Fibroblast of lung (primary cell): Measurements from ENCODE around the gene FBXO4. TPM values are rescaled to one million over a fixed set of nuclear protein-coding genes. Genes with fewer than 3 reads are reported as not detected.
A peak's percentile ranks its signal among the peaks of the same experiment; 100 is the strongest.

ENCODE experiments used
- DNase-seq, 2 donors: peaks; one replicate each; pipeline versions ENCODE4 v3.0.0 to v3.0.0-alpha.2; 2010; ENCODE audit warnings: low read depth in 2 of 2
- H2AFZ ChIP-seq: 2 replicates; pipeline ENCODE4 v1.5.1; 2012; ENCODE audit warnings: low read length, control low read depth, inconsistent platforms
- H3K27ac ChIP-seq: 2 replicates; pipeline ENCODE4 v1.5.1; 2011; ENCODE audit warnings: low read length, control low read depth; ENCODE audit not compliant: insufficient read depth
- H3K27me3 ChIP-seq: 2 replicates; pipeline ENCODE4 v1.5.1; 2011; ENCODE audit warnings: mild to moderate bottlenecking, low read length; ENCODE audit not compliant: control insufficient read depth, insufficient read depth
- H3K36me3 ChIP-seq: 2 replicates; pipeline ENCODE4 v1.5.1; 2011; ENCODE audit warnings: low read length; ENCODE audit not compliant: control insufficient read depth, insufficient read depth
- H3K4me1 ChIP-seq: 2 replicates; pipeline ENCODE4 v1.5.1; 2011; ENCODE audit warnings: low read length; ENCODE audit not compliant: control insufficient read depth, insufficient read depth; ENCODE audit errors: extremely low read depth
- H3K4me2 ChIP-seq: 2 replicates; pipeline ENCODE4 v1.5.1; 2011; ENCODE audit warnings: low read length, control low read depth; ENCODE audit not compliant: insufficient read depth; ENCODE audit errors: extremely low read depth
- H3K4me3 ChIP-seq, 4 experiments: fragments of 200-600 bp in 1 of 4; sonication (generic) in 1 of 4; replicated peaks in 1 of 4; 2 replicates each; pipeline ENCODE4 v1.5.1; 2011 to 2016; ENCODE audit warnings: low read length in 4 of 4, low read depth in 3 of 4, mild to moderate bottlenecking in 3 of 4, control low read depth in 2 of 4, inconsistent platforms in 1 of 4, mixed read lengths in 1 of 4; ENCODE audit not compliant: insufficient read depth in 1 of 4; ENCODE audit errors: control extremely low read depth in 1 of 4
- H3K79me2 ChIP-seq: 2 replicates; pipeline ENCODE4 v1.5.1; 2012; ENCODE audit warnings: mild to moderate bottlenecking, low read length, inconsistent platforms; ENCODE audit not compliant: control insufficient read depth, insufficient read depth
- H3K9ac ChIP-seq: 2 replicates; pipeline ENCODE4 v1.5.1; 2011; ENCODE audit warnings: mild to moderate bottlenecking, low read length, control low read depth; ENCODE audit not compliant: insufficient read depth
- H3K9me3 ChIP-seq: 2 replicates; pipeline ENCODE4 v1.5.1; 2012; ENCODE audit warnings: low read depth, low read length; ENCODE audit not compliant: control insufficient read depth, insufficient read depth
- H4K20me1 ChIP-seq: 2 replicates; pipeline ENCODE4 v1.5.1; 2011; ENCODE audit warnings: low read length; ENCODE audit not compliant: control insufficient read depth, insufficient read depth; ENCODE audit errors: extremely low read depth
- CTCF ChIP-seq, 2 donors: IDR thresholded peaks in 1 of 2; conservative IDR thresholded peaks in 1 of 2; 1 replicate in 1 of 2; 2 replicates in 1 of 2; pipeline ENCODE4 v1.5.1; 2011 to 2012; ENCODE audit warnings: low read length in 2 of 2, control low read depth in 1 of 2, inconsistent platforms in 1 of 2, low read depth in 1 of 2, mild to moderate bottlenecking in 1 of 2
- EZH2 ChIP-seq: IDR thresholded peaks from 2 replicates; pipeline ENCODE4 v1.5.1; 2012; ENCODE audit warnings: low read length, control low read depth, mild to moderate bottlenecking; ENCODE audit errors: missing control alignments
- polyA plus RNA-seq, 2 donors: library from polyadenylated mRNA; depleted of rRNA in 1 of 2; stranded (reverse) in 1 of 2; unstranded in 1 of 2; fragments of >200 nt; gene quantifications; 2 replicates each; pipeline ENCODE4 v1.2.1, GENCODE V29; 2011 to 2012; ENCODE audit warnings: missing spikeins in 1 of 2
- total RNA-seq: library from RNA; depleted of rRNA; stranded (reverse); fragments of >200 nt; gene quantifications from 2 replicates; pipeline ENCODE4 v1.2.1, GENCODE V29; 2014

Gene FBXO4
- total and polyA plus RNA-seq, 2 donors (not counting 1 experiment from before 2014, with no cell fraction given): 13.4 to 14.9 TPM

- TF ChIP-seq CTCF (conservative IDR thresholded peaks at IDR 0.05 in 1 of 2, IDR thresholded peaks at IDR 0.05 in 1 of 2; ENCODE audit: low read depth in 1 of 2, low read length in 2 of 2) (no peak), EZH2 (no peak)
- no peak overlapping the region for H2AFZ ChIP-seq
- DNase-seq: peak in 1 of 2 donors; percentile 5
- no peaks in the 10 kb centered on the region for H3K9me3 ChIP-seq
- no peaks in the 10 kb centered on the region for H3K79me2 ChIP-seq
- no peaks in the 10 kb centered on the region for H4K20me1 ChIP-seq
- H3K27me3 ChIP-seq: no peaks in the 10 kb centered on the region
- peaks cover 2% of the 10 kb centered on the region for H3K36me3 ChIP-seq
- H3K4me1 ChIP-seq: peaks cover 3% of the 10 kb centered on the region
- H3K4me3 ChIP-seq: no peak overlapping the region
- no peak overlapping the region for H3K4me2 ChIP-seq
- no peak overlapping the region for H3K27ac ChIP-seq
- no peak overlapping the region for H3K9ac ChIP-seq
Observed at GRCh38 chr5:41921166-41921565, 3.9 kb upstream of the FBXO4 start.

DNA sequence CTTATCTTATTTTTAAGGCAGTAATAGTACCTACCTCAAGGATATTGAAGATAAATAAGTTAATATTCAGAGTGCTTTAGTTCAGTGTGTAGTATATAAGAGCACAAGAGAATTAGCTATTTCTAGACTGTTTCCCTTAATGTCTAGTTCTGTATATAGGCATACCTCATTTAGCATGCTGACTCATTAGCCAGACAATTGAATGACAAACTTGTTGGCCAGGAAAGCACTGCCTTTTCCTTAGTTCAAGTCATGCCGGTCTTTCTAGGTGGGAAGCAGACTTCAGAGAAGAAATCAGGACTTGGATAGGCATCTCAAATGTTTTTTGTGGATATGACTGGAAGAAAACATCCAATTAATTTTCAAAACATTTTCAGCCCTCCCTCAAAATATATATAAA, 3.2 kb upstream of the FBXO4 start:
- peaks cover 3% of the 10 kb centered on the region for H3K4me1 ChIP-seq
- no peaks in the 10 kb centered on the region for H3K9me3 ChIP-seq
- H3K79me2 ChIP-seq: no peaks in the 10 kb centered on the region
- no peak overlapping the region for H3K9ac ChIP-seq
- H3K4me3 ChIP-seq: no peak overlapping the region
- TF ChIP-seq CTCF (conservative IDR thresholded peaks at IDR 0.05 in 1 of 2, IDR thresholded peaks at IDR 0.05 in 1 of 2; ENCODE audit: low read depth in 1 of 2, low read length in 2 of 2): no peak
- TF ChIP-seq EZH2: no peak
- H3K36me3 ChIP-seq: peaks cover 2% of the 10 kb centered on the region
- H4K20me1 ChIP-seq: no peaks in the 10 kb centered on the region
- H2AFZ ChIP-seq: no peak overlapping the region
- no peaks in the 10 kb centered on the region for H3K27me3 ChIP-seq
- peak; percentile 9 to 72 for DNase-seq
- H3K4me2 ChIP-seq: no peak overlapping the region
- H3K27ac ChIP-seq: no peak overlapping the region

DNA sequence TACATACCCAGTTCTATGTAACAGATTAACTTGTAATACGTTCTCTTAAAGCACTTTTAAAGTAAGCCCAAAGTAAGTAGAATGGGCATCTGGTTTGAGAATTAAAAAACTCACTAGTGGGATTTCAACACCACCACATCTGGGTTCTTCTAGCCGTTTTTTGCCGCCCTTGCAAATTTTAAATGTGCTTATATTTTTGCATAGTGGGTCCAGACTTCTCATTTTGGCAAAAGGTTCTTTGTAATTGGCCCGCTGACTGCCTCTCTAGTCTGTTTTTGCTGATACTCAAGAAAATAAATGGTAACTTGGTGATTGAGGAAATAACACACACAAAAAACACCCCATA, 582 bp upstream of the FBXO4 start:
- TF ChIP-seq EZH2 (no peak), CTCF (conservative IDR thresholded peaks at IDR 0.05 in 1 of 2, IDR thresholded peaks at IDR 0.05 in 1 of 2; ENCODE audit: low read depth in 1 of 2, low read length in 2 of 2) (no peak)
- Histone ChIP-seq H2AFZ (peak overlapping the region; percentile 97), H3K9me3 (no peaks in the 10 kb centered on the region), H4K20me1 (no peaks in the 10 kb centered on the region), H3K4me1 (peaks cover 3% of the 10 kb centered on the region), H3K4me2 (peak overlapping the region; percentile 95), H3K36me3 (peaks cover 2% of the 10 kb centered on the region), H3K27ac (peak overlapping the region; percentile 93), H3K27me3 (no peaks in the 10 kb centered on the region), H3K4me3 (peak overlapping the region; percentile 68 to 80 (median 72)), H3K9ac (peak overlapping the region; percentile 98), H3K79me2 (no peaks in the 10 kb centered on the region)
- no peak for DNase-seq
